ENCODE measurements around the gene LRRC15. TPM values are rescaled to one million over a fixed set of nuclear protein-coding genes. Genes with fewer than 3 reads are reported as not detected.

LRRC15 gene
- total RNA-seq, 1 donor, result 10.0 TPM

DNA sequence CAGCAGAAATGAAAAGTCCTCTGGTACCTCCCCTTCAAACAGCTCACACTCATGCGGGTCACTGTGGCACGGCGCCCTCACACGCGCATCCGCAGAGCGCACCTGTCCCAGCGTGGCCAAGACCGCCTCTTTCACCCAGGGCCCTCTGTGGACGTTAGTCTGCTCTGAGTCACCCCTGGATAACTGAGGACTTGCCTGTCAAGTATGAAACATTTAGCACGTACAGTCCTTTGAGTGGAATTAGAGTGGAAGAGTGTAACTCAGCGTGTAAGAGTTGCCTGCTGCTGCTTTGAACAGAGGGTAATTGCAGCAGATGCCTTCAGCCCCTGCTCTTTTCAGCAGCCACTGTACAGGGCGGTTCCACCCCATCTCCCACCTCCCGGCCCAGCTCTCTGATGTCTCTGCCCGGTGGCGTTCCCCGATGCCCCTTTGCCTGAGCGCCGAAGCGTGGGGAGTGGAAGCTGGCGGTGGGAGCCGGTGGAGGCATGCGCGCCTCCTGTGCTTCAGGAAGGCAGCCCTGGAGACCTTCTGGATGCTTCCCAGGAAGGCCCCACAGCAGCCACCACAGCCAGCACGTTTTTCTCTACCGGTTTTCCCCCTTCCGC lies 41.4 kb downstream of the LRRC15 start:
- DNase-seq (ENCODE audit: low read depth), result peak; percentile 55
- no peak overlapping the region for H3K4me3 ChIP-seq (ENCODE audit: low read depth, low read length)
- TF ChIP-seq, protein P1, sequence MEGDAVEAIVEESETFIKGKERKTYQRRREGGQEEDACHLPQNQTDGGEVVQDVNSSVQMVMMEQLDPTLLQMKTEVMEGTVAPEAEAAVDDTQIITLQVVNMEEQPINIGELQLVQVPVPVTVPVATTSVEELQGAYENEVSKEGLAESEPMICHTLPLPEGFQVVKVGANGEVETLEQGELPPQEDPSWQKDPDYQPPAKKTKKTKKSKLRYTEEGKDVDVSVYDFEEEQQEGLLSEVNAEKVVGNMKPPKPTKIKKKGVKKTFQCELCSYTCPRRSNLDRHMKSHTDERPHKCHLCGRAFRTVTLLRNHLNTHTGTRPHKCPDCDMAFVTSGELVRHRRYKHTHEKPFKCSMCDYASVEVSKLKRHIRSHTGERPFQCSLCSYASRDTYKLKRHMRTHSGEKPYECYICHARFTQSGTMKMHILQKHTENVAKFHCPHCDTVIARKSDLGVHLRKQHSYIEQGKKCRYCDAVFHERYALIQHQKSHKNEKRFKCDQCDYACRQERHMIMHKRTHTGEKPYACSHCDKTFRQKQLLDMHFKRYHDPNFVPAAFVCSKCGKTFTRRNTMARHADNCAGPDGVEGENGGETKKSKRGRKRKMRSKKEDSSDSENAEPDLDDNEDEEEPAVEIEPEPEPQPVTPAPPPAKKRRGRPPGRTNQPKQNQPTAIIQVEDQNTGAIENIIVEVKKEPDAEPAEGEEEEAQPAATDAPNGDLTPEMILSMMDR (IDR thresholded peaks at IDR 0.05; ENCODE audit: insufficient read depth, low read length), result no peak

DNA sequence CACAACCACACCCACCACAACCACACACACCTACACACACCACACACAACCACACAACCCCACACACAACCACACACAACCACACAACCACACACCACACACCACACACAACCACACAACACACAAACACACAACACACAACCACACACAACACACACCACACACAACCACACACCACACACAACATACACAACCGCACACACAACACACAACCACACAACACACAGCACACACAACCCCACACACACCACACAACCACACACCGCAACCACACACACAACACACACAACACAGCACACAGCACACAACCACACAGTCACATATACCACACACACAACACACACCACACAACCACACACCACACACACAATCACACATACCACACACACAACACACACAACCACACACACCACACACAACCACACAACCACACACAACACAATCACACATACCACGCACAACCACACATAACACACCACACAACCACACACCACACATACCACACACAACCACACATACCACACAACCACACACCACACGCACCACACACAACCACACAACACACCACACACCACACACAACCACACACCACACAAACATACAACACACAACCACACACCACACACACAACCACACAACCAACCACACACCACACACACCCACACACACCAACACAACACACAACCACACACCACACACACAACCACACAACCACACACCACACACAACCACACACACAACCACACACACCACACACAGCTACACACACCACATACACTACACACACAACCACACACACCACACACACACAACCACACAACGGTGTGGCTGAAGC lies 42.1 kb downstream of the LRRC15 start:
- no peak overlapping the region for H3K4me3 ChIP-seq (ENCODE audit: low read depth, low read length)
- TF ChIP-seq, protein P1 (IDR thresholded peaks at IDR 0.05; ENCODE audit: insufficient read depth, low read length), result no peak
- peak; percentile 41 for DNase-seq (ENCODE audit: low read depth)

DNA sequence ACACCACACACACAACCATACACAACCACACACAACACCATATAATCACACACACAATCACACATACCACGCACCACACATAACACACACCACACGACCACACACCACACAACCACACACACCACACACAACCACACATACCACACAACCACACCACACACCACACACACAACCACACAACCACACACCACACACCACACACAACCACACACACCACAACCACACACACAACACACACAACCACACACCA lies 42.6 kb downstream of the LRRC15 start:
- DNase-seq (ENCODE audit: low read depth), result no peak
- no peak overlapping the region for H3K4me3 ChIP-seq (ENCODE audit: low read depth, low read length)
- TF ChIP-seq, protein P1 (IDR thresholded peaks at IDR 0.05; ENCODE audit: insufficient read depth, low read length), result no peak

DNA sequence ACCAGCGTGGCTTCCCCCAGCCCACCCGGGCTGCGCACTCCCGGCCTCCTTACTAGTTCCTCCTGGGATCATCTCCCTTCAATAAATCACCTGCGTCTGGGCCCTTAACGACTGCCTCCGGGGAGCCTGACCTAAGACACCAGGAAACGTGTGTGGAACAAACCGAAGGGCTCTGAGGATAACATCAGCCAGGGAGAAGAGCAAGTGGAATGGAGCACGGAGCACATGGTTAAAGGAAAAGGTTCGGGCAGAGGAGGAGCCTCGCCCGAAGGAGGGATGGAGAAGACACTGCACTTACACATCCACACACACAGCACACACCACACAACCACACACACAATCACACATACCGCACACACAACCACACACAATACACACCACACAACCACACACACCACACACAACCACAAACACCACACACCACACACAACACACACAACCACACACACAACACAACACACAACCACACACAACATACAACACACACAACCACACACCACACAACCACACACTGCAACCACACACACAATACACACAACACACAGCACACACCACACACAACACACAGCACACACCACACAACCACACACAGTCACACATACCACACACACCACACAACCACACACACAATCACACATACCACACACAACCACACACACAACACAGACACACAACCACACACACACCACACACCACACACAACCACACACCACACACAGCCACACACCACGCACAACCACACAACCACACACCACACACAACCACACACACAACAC lies 43.2 kb downstream of the LRRC15 start:
- TF ChIP-seq, protein P1 (IDR thresholded peaks at IDR 0.05; ENCODE audit: insufficient read depth, low read length), result no peak
- DNase-seq (ENCODE audit: low read depth), result peak; percentile 35
- H3K4me3 ChIP-seq (ENCODE audit: low read depth, low read length), result no peak overlapping the region

GRCh38 chr3:194325424-194326153 lies 44.0 kb downstream of the LRRC15 start:
- TF ChIP-seq, protein P1 (IDR thresholded peaks at IDR 0.05; ENCODE audit: insufficient read depth, low read length), result no peak
- H3K4me3 ChIP-seq (ENCODE audit: low read depth, low read length), result no peak overlapping the region
- no peak for DNase-seq (ENCODE audit: low read depth)

DNA sequence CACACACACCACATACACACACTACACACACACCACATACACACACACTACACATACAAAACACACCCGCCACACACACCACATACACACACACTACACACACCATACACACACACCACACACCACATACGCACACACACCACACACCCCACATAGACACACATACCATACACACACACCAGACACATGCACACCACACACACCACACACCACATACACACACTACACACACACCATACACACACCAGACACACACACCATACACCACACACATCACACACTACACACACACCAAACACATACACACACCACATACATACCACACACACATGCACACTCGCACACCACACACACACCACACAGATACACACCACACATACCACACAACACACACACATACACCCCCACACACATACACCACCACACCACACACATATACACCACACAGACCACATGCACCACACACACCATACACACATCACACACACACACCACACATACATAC lies 44.7 kb downstream of the LRRC15 start:
- TF ChIP-seq, protein P1 (IDR thresholded peaks at IDR 0.05; ENCODE audit: insufficient read depth, low read length), result no peak
- DNase-seq (ENCODE audit: low read depth), result no peak
- no peak overlapping the region for H3K4me3 ChIP-seq (ENCODE audit: low read depth, low read length)

All from fibroblast of the aortic adventitia (primary cell).